OCI-M2 (cell line): ENCODE measurements around the gene DUSP2.

Experiments
- DNase-seq: peaks from one replicate; lab custom pipeline; 2025; ENCODE audit not compliant: unreplicated experiment; lab: John Stamatoyannopoulos, UW

Gene DUSP2

GRCh38 chr2:96115631-96116423 lies 29.4 kb downstream of the DUSP2 start:
- DNase-seq, result no peak

- no peak for DNase-seq
These were observed 30.2 kb downstream of the DUSP2 start for GRCh38 chr2:96114903-96115581.

GRCh38 chr2:96114546-96114902 lies 30.7 kb downstream of the DUSP2 start:
- DNase-seq, result no peak

GRCh38 chr2:96113951-96114350 lies 31.3 kb downstream of the DUSP2 start:
- DNase-seq, result no peak

GRCh38 chr2:96113367-96113677 lies 31.9 kb downstream of the DUSP2 start:
- DNase-seq, result no peak

- DNase-seq, result no peak
These were observed 32.5 kb downstream of the DUSP2 start for GRCh38 chr2:96112501-96113366.

- no peak for DNase-seq
These were observed 33.3 kb downstream of the DUSP2 start for GRCh38 chr2:96111823-96112500.

- no peak for DNase-seq
These were observed 34.0 kb downstream of the DUSP2 start for GRCh38 chr2:96111257-96111640.

- no peak for DNase-seq
These were observed 34.5 kb downstream of the DUSP2 start for GRCh38 chr2:96110621-96111256.

GRCh38 chr2:96109931-96110511 lies 35.2 kb downstream of the DUSP2 start:
- no peak for DNase-seq

GRCh38 chr2:96109361-96109680 lies 35.9 kb downstream of the DUSP2 start:
- no peak for DNase-seq

- no peak for DNase-seq
These were observed 36.5 kb downstream of the DUSP2 start for GRCh38 chr2:96108541-96109360.

- no peak for DNase-seq
These were observed 37.1 kb downstream of the DUSP2 start for GRCh38 chr2:96108151-96108540.

- DNase-seq, result no peak
These were observed 37.6 kb downstream of the DUSP2 start for GRCh38 chr2:96107708-96108065.

- DNase-seq, result no peak
These were observed 38.1 kb downstream of the DUSP2 start for GRCh38 chr2:96106991-96107707.

- no peak for DNase-seq
These were observed 39.1 kb downstream of the DUSP2 start for GRCh38 chr2:96105994-96106715.

GRCh38 chr2:96105152-96105915 lies 39.9 kb downstream of the DUSP2 start:
- DNase-seq, result no peak

- DNase-seq, result no peak
These were observed 40.8 kb downstream of the DUSP2 start for GRCh38 chr2:96104487-96104861.
